SK-MEL-5 (cell line): ENCODE results near the gene KRT13. TPM values are rescaled to one million over a fixed set of nuclear protein-coding genes. Genes with fewer than 3 reads are reported as not detected.
A peak's percentile ranks its signal among the peaks of the same experiment; 100 is the strongest.

Experiments used
- DNase-seq: peaks from one replicate; pipeline ENCODE4 v3.0.0-alpha.2; 2016; ENCODE audit warnings: low read depth, low spot score
- in situ Hi-C: cut with HindIII; loops from 2 replicates; pipeline ENCODE4 v1.10.0; 2016; ENCODE audit warnings: low sequenced_read_pairs, high pct_unique_total_duplicates, low pct_unique_long_range_greater_than_20kb
- small RNA-seq, 2 experiments: library from RNA; depleted of rRNA; stranded (forward); fragments of <200 nt; gene quantifications; one replicate each; pipeline ENCODE3, GENCODE V24; 2014
- total RNA-seq: library from RNA; depleted of rRNA; stranded (reverse); fragments of >200 nt; shearing (Covaris generic); gene quantifications from 2 replicates; pipeline ENCODE4 v1.2.3, GENCODE V29; 2014; rRNA removed

KRT13 gene
- total RNA-seq, 1 experiment from 2014 or later, result not detected

DNA sequence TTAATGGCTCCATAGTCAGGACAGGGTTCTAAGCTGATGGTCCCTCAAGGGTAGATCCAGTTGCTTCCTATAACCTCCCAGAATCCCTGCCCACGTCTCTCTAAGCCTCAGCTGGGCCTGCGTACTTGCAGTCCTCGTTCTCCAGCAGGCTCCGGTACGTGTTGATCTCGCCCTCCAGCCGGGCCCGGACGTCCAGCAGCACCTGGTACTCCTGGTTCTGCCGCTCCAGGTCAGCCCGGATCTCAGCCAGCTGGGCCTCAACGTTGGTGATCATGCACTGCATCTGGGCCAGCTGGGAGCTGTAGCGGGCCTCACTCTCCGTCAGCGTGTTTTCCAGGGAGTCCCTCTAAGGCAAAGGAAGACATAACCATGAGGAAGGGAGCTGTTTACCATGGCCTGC is 42.7 kb downstream of the KRT13 start:
- in situ Hi-C loops, result no loop called here
- no peak for DNase-seq

DNA sequence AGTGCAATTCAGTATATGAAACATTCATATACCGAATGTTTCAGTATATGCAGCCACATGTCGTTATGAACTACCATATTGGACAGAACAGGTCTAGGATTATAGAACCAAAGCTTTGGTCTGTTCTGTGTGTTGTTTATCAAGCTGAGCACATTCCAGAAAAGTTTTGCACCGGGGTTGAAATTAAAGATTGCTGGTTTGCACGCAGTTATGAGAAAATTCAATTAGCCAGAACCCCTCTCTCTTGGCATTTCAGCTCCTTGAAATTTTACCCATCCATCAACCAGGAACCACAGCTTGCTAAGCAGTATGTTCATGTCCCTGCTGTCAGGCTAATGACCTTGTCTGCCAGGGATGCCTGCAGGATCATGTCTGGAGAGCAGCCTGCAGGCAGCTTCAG is 47.7 kb downstream of the KRT13 start:
- in situ Hi-C loops, result no loop called here
- DNase-seq, result no peak

DNA sequence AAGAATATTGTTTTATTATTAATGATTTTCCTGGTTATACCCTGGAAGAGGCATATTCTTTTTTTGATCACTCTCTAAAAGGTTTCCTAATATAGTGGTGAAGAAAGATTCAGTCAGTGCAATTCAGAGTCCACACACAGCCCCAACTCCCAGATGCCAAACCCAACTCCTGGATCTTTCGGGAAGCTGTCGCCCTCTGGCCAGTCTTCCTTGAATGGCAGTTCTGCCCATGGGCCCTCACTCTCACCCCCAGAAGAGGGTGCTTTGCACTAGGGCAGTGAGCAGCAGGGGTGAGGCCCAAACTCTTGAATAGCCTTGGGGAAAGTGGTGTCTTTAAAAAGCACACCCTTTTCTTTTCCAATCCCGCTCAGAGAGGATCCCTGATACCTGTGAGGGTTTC is 49.2 kb downstream of the KRT13 start:
- in situ Hi-C loops, result no loop called here
- peak; percentile 47 for DNase-seq

- no peak for DNase-seq
- in situ Hi-C loops, result no loop called here
Measured at GRCh38 chr17:41455236-41455635, 50.2 kb downstream of the KRT13 start.

DNA sequence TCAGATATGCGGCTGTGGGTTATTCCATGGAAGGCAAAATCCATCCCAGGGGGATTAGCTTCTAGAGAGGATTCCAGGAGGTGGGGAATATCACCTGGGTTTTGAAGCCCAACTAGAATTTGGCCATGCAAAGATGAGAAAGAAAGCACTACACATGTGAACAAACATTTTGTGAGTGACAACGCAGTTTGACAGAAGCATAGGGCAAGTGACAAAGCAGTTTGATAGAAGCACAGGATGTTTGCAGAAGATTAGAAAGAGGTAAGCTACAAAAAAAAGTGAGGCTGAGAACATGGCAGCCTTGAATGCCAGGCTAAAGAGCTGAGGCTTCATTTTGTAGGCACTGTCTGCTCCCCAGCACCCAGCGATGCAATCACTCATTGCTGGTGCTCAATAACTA is 52.3 kb downstream of the KRT13 start:
- in situ Hi-C loops, result no loop called here
- DNase-seq, result no peak

DNA sequence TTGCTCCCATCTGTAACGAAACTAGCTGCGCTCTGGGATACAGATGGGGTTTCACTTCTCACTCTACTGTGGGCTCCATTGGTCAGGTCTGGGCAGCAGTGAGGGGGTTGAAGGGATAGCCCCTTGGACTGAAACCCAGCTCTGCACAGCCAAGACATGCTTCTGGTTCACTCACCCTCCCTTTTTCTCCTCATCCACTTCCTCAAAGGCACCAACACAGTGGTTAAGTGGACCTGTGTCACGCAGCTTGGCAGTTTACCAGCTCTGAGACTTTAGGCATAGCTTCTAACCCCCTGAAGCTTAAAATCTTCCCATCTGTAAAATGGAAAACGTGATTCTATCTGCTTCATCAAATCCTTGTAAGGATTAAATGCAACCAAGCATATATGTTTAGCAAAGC is 53.1 kb downstream of the KRT13 start:
- no peak for DNase-seq
- in situ Hi-C loops, result no loop called here

- in situ Hi-C loops, result no loop called here
- DNase-seq, result no peak
Measured at GRCh38 chr17:41451154-41451728, 54.2 kb downstream of the KRT13 start.

Small RNA genes within 50 kb of the gene (small RNA-seq; reads per million reads assigned to genes)
- 0.02 to 2.1 reads per million in 2 experiments for gene RNU2-32P

Other genes starting within 250 kb of the KRT13 start
- not detected in 2 replicates for gene KRTAP9-6, start 240.2 kb downstream of the KRT13 start, total RNA-seq
- not detected in 2 replicates for gene KRTAP9-7, start 229.9 kb downstream of the KRT13 start, total RNA-seq
- not detected in 2 replicates for gene KRTAP29-1, start 202.8 kb downstream of the KRT13 start, total RNA-seq
- not detected in 2 replicates for gene KRTAP16-1, start 196.3 kb downstream of the KRT13 start, total RNA-seq
- gene KRTAP17-1, start 189.9 kb downstream of the KRT13 start, total RNA-seq, result not detected in 2 replicates
- gene KRT33A, start 154.8 kb downstream of the KRT13 start, total RNA-seq, result not detected in 2 replicates
- gene KRT33B, start 135.8 kb downstream of the KRT13 start, total RNA-seq, result not detected in 2 replicates
- gene KRT34, start 123.3 kb downstream of the KRT13 start, total RNA-seq, result not detected in 2 replicates
- not detected in 2 replicates for gene KRT31, start 108.0 kb downstream of the KRT13 start, total RNA-seq
- not detected in 2 replicates for gene KRT37, start 81.0 kb downstream of the KRT13 start, total RNA-seq
- gene KRT38, start 64.6 kb downstream of the KRT13 start, total RNA-seq, result not detected in 2 replicates
- not detected in 2 replicates for gene KRT32, start 38.2 kb downstream of the KRT13 start, total RNA-seq
- not detected in 2 replicates for gene KRT35, start 24.5 kb downstream of the KRT13 start, total RNA-seq
- gene KRT36, start 15.7 kb downstream of the KRT13 start, total RNA-seq, result not detected in 2 replicates
- gene KRT15, start 13.3 kb upstream of the KRT13 start, total RNA-seq, result 0.13 and 0.61 TPM in 2 replicates
- gene KRT19, start 22.7 kb upstream of the KRT13 start, total RNA-seq, result not detected in 2 replicates
- gene KRT9, start 66.4 kb upstream of the KRT13 start, total RNA-seq, result not detected in 2 replicates
- not detected in 2 replicates for gene KRT14, start 81.3 kb upstream of the KRT13 start, total RNA-seq
- not detected in 2 replicates for gene KRT16, start 107.2 kb upstream of the KRT13 start, total RNA-seq
- gene KRT17, start 119.0 kb upstream of the KRT13 start, total RNA-seq, result not detected in 2 replicates
- 129 and 155 TPM in 2 replicates for gene EIF1, start 183.3 kb upstream of the KRT13 start, total RNA-seq
- gene GAST, start 206.7 kb upstream of the KRT13 start, total RNA-seq, result not detected in 2 replicates
- gene HAP1, start 229.0 kb upstream of the KRT13 start, total RNA-seq, result 0.40 and 0.53 TPM in 2 replicates